ENCODE measurements around the gene MUC5AC. TPM values are rescaled to one million over a fixed set of nuclear protein-coding genes. Genes with fewer than 3 reads are reported as not detected.

Gene MUC5AC, protein sequence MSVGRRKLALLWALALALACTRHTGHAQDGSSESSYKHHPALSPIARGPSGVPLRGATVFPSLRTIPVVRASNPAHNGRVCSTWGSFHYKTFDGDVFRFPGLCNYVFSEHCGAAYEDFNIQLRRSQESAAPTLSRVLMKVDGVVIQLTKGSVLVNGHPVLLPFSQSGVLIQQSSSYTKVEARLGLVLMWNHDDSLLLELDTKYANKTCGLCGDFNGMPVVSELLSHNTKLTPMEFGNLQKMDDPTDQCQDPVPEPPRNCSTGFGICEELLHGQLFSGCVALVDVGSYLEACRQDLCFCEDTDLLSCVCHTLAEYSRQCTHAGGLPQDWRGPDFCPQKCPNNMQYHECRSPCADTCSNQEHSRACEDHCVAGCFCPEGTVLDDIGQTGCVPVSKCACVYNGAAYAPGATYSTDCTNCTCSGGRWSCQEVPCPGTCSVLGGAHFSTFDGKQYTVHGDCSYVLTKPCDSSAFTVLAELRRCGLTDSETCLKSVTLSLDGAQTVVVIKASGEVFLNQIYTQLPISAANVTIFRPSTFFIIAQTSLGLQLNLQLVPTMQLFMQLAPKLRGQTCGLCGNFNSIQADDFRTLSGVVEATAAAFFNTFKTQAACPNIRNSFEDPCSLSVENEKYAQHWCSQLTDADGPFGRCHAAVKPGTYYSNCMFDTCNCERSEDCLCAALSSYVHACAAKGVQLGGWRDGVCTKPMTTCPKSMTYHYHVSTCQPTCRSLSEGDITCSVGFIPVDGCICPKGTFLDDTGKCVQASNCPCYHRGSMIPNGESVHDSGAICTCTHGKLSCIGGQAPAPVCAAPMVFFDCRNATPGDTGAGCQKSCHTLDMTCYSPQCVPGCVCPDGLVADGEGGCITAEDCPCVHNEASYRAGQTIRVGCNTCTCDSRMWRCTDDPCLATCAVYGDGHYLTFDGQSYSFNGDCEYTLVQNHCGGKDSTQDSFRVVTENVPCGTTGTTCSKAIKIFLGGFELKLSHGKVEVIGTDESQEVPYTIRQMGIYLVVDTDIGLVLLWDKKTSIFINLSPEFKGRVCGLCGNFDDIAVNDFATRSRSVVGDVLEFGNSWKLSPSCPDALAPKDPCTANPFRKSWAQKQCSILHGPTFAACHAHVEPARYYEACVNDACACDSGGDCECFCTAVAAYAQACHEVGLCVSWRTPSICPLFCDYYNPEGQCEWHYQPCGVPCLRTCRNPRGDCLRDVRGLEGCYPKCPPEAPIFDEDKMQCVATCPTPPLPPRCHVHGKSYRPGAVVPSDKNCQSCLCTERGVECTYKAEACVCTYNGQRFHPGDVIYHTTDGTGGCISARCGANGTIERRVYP (N-terminal part only)
- total RNA-seq, result not detected in 2 replicates

DNA sequence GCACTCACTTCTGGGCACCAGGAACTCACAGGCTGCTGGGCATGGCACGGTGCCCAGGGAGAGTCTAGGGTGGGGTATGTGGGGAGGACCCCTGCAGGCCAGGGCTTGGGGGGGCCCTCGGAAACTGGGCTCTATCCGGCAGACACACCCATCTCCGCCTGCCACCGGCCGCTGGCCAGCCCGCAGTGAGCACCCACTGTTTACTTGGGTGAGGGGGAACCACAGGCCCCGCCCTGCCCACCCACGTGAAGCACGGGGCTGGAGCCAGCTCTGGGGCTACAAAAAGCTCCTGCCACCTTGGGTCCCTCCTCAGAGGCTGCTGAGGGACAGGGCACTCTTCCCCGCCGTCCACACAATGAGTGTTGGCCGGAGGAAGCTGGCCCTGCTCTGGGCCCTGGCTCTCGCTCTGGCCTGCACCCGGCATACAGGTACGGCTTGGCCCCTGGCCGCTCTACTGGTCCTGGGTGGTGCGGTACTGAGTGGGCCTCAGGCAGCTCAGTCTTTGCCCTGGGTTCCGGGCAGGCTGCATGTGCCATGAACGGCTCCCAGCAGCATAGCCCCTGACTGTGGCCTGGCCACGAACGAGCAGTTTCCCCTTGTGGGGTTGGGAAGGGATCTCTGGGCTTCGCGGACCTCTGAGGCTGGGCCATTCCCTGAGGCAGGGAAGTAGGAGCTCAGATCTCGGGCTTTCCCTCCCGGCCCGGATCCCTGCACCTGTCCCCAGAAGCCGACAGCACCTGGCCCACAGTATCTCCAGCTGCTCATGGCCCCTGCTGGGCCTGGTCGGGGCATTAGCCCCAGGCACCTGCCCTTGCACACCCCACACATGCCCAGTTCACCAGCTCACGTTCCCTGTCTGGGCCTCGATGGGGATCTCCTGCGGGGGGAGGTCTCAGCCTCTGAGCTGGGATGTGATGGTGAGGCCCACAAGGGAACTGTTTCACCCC, at the start of gene MUC5AC:
Gene MUC5AC (plus strand): TSS at position 309 of the 947 bp plus-strand sequence. CDS start 47 bp downstream, at position 356.

DNA sequence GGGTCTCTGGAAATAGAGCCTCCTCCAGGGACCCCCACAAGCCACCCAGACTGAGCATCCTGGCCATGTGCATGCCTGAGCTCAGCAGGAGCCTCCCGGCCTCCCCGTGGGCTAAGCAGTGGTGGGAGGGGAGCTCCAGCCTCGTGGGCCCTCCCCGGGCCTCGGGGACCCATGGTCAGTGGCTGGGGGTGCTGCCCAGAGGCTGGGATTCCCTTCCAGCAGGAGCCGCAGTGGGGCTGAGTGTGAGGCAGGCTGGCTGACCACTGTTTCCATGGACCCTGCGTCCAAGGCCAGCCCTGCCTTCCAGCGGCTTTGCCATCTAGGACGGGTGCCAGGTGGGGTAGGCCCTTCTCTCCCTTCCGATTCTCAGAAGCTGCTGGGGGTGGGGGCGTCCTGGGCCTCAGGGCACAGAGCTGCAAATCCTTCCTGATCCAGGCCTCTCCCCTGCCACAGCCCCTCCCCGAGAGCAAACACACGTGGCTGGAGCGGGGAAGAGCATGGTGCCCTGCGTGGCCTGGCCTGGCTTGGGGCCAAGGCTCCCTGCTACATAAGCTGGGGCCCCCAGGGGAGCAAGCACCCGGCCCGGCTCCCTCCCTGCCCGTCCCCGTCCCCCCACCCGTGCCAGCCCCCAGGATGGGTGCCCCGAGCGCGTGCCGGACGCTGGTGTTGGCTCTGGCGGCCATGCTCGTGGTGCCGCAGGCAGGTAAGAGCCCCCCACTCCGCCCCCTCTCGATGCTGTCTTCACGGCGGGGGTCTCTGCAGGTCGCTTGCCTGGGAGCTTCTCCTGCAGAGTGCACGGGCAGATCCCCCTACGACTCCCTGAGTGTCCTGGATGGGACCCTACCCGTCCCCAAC, 65.0 kb downstream of the MUC5AC start, which contains the start of gene MUC5B:
Gene MUC5B (plus strand): TSS at position 576 of the 855 bp plus-strand sequence. CDS start 58 bp downstream, at position 634.

Other genes with a start within 250 kb of the MUC5AC start
- gene CHID1, start 247.1 kb upstream of the MUC5AC start, total RNA-seq, result 127 and 159 TPM in 2 replicates
- gene AP2A2, start 232.1 kb upstream of the MUC5AC start, total RNA-seq, result 40.6 and 51.8 TPM in 2 replicates
- gene MUC6, start 121.2 kb upstream of the MUC5AC start, total RNA-seq, result not detected in 2 replicates
- gene MUC2, start 83.1 kb upstream of the MUC5AC start, total RNA-seq, result not detected in 2 replicates
- gene MUC5B, start 65.1 kb downstream of the MUC5AC start, total RNA-seq, result not detected in 2 replicates
- gene TOLLIP, start 151.7 kb downstream of the MUC5AC start, total RNA-seq, result 34.8 and 54.9 TPM in 2 replicates
- 0.46 and 1.1 TPM in 2 replicates for gene BRSK2, start 232.0 kb downstream of the MUC5AC start, total RNA-seq